ENCODE measurements around the gene CD1C.

DNA sequence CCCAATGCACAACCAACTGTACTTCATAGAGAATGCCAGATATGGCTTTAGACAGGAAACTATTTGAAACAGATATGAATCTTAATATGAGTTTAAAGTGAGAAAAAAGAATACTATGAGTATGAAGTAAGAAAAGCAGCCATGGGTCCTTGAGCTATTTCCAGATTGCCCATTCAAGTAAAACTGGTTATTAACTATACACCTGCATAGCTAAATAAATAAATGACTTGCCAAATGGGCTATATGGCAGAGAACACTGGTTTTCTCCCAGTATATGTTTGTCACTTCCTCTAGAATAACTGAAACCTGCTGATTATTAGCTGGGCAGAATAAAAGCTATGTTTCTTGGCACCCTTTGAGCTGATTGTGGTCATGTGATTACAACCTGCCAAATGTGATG is 17.0 kb upstream of the CD1C start:
- TF ChIP-seq, protein P1, sequence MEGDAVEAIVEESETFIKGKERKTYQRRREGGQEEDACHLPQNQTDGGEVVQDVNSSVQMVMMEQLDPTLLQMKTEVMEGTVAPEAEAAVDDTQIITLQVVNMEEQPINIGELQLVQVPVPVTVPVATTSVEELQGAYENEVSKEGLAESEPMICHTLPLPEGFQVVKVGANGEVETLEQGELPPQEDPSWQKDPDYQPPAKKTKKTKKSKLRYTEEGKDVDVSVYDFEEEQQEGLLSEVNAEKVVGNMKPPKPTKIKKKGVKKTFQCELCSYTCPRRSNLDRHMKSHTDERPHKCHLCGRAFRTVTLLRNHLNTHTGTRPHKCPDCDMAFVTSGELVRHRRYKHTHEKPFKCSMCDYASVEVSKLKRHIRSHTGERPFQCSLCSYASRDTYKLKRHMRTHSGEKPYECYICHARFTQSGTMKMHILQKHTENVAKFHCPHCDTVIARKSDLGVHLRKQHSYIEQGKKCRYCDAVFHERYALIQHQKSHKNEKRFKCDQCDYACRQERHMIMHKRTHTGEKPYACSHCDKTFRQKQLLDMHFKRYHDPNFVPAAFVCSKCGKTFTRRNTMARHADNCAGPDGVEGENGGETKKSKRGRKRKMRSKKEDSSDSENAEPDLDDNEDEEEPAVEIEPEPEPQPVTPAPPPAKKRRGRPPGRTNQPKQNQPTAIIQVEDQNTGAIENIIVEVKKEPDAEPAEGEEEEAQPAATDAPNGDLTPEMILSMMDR (IDR thresholded peaks at IDR 0.05): no peak
- TF ChIP-seq POLR2A (IDR thresholded peaks at IDR 0.05): no peak
